ENCODE results near the gene SLC10A6.

SLC10A6 gene

GRCh38 chr4:86847571-86847970, 1.6 kb downstream of the SLC10A6 start:
- DNase-seq (ENCODE audit: low read depth in 2 of 2) = no peak

DNA sequence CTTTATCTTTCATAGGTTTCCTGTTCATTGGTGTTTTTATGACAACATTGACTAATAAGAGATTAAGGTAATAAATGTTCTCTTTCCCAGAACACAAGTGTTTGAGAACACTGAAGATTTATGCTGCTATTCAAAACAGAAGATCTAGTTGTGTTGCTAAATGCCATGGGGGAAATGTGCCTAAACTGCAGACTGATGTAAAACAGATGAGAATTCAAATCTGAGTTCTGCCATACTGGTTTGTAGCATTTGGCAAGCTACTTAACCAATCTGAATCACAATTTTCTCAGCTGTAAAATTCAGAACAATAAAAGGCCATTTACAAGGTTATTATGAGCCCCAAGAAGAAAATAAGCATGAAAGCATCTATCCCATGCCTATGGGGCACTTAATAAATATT, 2.3 kb downstream of the SLC10A6 start:
- DNase-seq (ENCODE audit: low read depth in 2 of 2) = no peak

DNA sequence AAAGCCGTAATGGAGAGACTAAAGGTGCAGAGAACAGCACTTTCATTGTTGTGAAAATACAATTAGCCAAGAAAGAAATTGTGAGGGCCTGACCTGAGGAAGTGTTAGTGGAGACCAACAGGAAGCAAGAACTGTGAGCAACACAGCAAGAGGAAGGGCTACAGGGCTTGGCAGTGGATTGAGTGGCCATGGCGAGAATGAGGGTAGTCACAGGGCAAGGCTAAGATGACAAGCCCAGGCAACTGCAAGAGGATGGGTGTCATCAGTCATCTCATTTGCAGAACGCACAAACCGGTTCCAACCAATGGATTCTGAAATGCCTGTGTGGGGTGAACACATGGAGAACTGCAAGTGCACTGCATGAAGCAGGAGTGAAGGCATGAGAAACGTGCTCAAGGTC, 3.6 kb downstream of the SLC10A6 start:
- no peak for DNase-seq (ENCODE audit: low read depth in 2 of 2)

GRCh38 chr4:86841309-86841708, 7.9 kb downstream of the SLC10A6 start:
- DNase-seq (ENCODE audit: low read depth in 2 of 2) = no peak

- DNase-seq (ENCODE audit: low read depth in 2 of 2) = no peak
Observed at GRCh38 chr4:86840858-86841257, 8.3 kb downstream of the SLC10A6 start.

GRCh38 chr4:86837691-86838503, 11.3 kb downstream of the SLC10A6 start:
- no peak for DNase-seq (ENCODE audit: low read depth in 2 of 2)

- no peak for DNase-seq (ENCODE audit: low read depth in 2 of 2)
Observed at GRCh38 chr4:86835677-86836076, 13.5 kb downstream of the SLC10A6 start.

GRCh38 chr4:86834901-86835300, 14.3 kb downstream of the SLC10A6 start:
- no peak for DNase-seq (ENCODE audit: low read depth in 2 of 2)

GRCh38 chr4:86833615-86834014, 15.6 kb downstream of the SLC10A6 start:
- DNase-seq (ENCODE audit: low read depth in 2 of 2) = no peak

DNA sequence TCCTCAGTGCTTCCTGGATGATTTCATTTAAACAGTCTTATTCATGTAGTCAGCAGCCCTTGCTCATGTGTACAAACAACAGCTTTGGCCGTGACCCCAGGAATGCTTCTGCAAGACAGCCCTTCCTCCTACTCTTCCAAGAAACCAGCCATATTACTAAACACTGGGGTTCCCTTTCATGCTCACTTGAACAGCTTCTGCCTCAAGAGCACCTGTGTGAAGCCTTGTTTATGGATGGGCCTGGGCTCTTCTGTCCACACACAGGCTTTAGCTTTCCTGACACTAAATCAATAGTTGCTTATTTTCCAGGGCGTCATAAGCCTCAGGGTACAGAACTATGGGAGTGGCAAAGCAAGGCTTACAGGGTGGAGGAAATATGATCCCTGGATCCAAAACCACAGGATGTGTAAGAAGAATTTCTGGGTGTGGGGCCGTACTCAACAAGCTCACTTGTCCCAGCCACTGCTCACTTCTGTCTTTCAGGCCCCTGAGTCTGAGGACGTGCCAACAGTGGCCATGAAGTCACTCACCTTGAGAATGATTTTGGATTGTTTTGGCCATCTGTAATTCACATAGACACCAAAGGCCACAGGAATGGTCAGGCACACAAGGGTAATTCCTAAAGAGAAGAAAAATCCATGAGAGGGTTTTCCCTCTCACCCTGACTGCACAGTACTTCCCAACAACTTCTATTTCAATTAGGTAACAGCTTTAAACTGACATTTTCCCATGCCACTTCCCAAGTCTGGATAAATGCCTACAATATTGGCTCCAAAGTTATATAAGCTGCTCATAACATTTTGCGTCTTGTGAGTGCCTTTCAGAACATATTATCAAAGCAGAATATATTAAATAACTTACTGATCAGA, 17.7 kb downstream of the SLC10A6 start:
- no peak for DNase-seq (ENCODE audit: low read depth in 2 of 2)

GRCh38 chr4:86825511-86825910, 23.7 kb downstream of the SLC10A6 start:
- DNase-seq (ENCODE audit: low read depth in 2 of 2) = no peak

DNA sequence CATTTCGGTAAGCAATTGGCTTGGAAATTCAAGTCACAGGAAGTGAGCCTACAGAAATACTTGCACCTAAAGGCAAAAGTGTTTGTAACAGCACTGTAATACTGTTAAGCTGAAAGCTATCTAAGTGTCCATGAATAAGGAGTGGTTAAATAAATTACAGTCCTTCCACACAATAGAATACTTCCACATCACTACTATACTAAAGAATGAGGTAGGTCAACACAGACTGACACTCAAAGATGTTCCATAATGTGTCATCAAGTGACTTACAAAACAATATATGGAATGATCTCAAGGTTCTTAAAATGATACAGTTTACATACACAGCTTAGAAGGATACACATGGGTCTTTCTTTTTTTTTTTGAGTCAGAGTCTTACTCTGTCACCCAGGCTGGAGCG, 27.0 kb downstream of the SLC10A6 start:
- DNase-seq (ENCODE audit: low read depth in 2 of 2) = no peak

- DNase-seq (ENCODE audit: low read depth in 2 of 2) = no peak
Observed at GRCh38 chr4:86821151-86821550, 28.0 kb downstream of the SLC10A6 start.

- no peak for DNase-seq (ENCODE audit: low read depth in 2 of 2)
Observed at GRCh38 chr4:86819561-86819960, 29.6 kb downstream of the SLC10A6 start.

DNA sequence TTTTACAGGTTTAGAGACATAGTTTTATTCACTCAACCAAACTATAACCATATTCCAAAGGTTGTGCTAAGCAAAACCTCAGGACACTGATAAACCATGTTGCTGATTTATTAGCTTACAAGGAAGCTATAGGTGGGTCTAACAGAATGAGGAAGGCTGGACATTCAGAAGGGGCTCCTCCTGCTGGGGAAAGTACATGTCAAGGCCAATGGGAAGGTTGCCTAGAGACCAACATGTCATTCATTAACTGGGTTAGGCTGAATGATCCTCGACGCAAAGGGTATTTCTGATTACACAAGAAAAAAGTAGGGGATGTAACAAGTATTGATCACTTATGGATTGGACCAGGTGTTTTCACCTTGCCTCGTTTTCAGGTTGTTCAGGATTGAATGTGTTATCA, 30.3 kb downstream of the SLC10A6 start:
- no peak for DNase-seq (ENCODE audit: low read depth in 2 of 2)

DNA sequence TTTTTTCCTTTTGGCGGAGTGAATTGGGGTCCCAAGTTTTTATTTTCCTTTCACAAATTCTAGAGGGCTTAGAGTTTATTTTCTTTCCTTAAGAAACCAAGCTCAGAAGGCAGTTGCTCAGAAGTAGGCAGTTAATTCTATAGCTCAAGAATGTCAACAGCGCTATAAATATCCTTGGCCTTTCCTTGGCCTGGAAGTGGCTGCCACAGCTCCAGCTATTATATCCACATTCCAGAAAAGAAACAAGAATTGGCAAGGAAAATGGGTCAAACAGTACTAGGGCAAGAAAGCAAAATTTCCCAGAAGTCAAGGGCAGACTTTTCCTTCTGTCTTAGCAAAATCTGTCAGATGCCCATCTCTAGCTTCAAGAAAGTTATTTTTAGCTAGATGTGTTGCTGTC, 31.0 kb downstream of the SLC10A6 start:
- no peak for DNase-seq (ENCODE audit: low read depth in 2 of 2)

DNA sequence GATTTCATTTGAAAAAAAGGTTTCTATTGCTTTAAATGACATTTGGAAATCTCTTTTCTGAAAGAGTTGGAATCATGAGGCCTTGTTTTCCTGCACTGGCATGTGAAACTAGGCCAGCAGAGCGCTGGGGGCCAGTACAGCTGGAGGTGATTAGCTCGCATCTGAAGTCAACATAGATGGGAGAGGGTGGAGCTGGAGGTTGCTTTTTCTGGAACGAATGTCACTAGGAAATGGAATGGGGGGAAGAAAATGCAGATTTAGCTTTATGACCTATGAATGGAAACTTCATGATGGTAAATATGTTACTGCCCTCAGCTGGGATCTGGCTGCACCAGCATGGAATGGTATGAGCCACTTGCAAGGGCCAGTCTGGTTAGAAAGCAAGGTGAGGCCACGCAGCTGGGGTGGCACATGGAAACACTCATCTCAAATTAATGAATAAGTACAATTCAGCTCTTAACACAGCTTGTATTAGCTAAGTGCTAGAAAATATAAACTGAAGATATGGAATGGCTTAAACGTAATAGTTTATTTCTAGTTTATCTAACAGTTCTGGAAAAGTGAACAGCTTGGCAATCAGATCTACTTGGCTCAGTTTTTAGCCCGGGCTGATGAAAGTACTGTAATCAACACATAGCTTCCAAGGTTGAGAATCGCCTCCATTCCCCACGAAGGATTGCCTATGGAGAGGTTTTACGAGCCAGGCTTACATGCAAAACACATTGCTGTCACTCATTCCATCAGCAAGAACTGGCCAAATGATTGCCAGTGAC, 32.5 kb downstream of the SLC10A6 start:
- no peak for DNase-seq (ENCODE audit: low read depth in 2 of 2)

GRCh38 chr4:86815653-86816052, 33.5 kb downstream of the SLC10A6 start:
- DNase-seq (ENCODE audit: low read depth in 2 of 2) = no peak

GRCh38 chr4:86810847-86811246, 38.3 kb downstream of the SLC10A6 start:
- DNase-seq (ENCODE audit: low read depth in 2 of 2) = no peak

DNA sequence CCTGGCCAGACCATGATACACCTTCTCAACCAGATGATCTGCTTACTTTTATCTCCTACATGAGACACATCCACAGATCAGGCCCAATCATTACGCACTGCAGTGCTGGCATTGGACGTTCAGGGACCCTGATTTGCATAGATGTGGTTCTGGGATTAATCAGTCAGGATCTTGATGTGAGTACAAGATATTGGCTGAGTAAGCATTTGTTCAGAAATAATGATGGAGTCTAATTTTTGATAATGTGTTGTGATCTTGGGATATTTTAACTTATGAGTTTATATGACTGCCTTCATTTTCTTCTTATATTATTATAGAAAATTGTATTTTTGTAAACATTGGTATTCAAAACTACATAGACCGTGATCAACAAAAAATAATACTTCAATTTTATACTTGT, 39.4 kb downstream of the SLC10A6 start:
- no peak for DNase-seq (ENCODE audit: low read depth in 2 of 2)

DNA sequence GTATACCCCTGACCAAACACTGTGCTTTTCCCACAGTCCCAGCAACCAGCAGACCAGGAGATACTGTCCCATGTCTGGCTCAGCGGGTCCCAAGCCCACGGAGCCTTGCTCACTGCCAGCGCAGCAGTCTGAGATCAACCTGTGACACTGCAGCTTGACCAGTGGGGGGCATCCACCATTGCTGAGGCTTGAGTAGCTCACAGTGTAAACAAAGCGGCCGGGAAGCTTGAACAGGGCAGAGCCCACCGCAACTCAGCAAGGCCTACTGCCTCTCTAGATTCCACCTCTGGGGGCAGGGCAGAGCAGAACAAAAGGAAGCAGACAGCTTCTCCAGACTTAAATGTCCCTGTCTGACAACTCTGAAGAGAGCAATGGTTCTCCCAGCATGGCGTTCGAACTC, 58.1 kb downstream of the SLC10A6 start:
- DNase-seq (ENCODE audit: low read depth in 2 of 2) = no peak

- no peak for DNase-seq (ENCODE audit: low read depth in 2 of 2)
Observed at GRCh38 chr4:86788826-86789225, 60.4 kb downstream of the SLC10A6 start.
